HTERT RPE-1 (cell line): ENCODE data around the gene TFEB.

Source experiments
- in situ Hi-C: fragments of 300-500 bp; cut with MboI; formaldehyde crosslinking; loops from 4 replicates; pipeline ENCODE4 v1.14.3; 2020; ENCODE audit warnings: low sequenced_read_pairs

TFEB gene

DNA sequence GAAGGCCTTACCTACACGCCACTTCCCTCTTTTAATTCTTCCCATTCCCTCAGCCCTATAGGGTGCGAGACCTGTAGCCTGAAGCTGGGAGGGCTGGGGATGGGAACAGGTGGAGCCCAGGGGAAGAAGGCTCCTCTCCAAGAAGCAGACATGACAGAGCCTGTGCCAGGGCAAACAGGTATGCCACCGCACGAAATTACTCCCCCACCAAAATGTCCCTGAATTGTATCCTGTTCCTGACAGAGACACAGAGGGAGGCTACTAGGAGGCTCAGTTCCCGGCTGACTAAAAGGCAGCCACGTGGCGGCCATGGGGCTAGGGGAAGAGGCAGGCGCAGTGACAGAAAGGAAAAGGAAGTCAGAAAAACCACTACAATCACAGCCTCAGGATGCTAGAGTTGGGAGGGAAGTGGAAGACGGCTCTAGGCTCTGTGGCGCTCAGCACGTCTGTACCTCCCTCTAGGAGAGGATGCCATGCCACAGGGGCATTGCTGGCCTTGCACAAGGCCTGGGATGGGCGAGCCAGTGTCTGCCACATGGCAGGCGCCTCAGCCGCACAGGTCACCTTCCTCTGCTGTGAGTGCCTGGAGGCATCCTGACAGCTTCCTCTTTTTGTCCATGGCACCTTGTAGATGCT lies 27.7 kb downstream of the TFEB start:
- in situ Hi-C loops, result no loop called here

DNA sequence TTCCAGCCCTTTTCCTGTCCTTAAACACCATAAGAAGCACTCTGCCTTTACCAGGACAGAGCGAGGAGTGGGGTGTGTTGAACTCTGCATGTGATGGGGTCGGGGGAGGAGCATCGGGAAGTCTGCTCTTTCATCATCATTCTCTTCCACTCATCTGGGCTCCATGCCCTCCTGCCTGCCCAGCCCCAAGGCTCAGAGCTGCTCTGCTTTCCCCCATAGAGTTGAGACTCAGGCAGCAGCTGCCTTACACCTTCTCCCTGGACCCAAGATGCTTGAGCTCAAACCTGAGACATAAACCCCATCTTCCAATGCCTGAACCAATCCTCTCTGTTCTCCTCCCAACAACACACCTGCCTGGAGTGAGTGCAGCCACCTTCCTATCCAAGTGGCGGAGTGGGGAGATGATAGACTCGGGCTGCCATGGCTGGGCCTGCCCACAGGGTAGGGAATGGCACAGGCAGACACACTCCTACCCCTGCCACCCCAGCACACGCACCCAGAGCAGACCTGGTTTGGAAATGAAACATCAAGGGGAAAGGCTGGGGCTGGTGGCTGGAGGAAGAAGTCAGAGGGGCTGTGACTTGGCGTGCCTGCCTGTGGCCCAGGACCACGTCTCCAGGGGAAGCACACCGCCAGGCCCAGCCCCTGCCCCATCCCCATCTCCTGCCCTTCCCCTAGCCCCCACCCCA lies 28.4 kb downstream of the TFEB start:
- in situ Hi-C loops, result no loop called here

DNA sequence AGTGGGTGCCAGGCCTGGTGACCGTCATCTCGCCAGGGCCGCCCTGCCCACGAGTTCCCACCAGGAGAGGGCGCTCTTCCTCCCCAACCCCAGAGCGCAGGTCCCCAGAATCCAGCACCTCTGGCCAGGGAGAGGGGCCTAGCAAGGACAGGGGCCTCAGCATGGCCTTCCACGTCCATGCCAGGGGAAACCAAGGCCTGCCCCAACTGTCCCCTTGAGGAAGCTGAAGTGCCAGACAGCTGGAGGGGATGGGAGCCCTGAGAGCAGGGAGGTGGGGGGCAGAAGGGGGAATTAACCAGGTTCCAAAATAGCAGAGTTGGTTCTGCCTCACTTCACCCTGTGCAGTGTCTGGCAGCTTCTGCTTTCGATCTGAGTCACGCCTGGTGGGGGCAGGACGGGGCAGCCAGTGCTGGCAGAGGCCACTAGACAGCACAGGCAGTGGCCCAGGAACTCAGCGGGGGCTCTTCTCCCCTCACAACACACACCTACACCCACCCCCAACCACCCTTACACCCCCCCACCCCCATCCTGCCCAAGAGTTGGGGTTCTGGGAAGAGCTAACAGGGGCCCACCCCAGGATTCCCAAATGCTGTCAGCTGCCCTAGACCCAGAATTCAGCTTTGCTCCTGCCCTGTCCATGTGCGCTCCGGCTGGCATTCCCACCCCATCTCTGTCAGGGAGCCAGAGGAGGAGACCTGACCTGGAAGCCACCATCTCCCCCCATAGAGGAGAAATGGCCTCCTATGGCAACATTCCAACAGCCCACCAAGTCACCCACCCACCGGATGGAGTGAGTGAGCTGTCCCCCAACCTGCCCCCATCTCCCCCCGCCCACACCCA lies 29.2 kb downstream of the TFEB start:
- in situ Hi-C loops, result no loop called here

DNA sequence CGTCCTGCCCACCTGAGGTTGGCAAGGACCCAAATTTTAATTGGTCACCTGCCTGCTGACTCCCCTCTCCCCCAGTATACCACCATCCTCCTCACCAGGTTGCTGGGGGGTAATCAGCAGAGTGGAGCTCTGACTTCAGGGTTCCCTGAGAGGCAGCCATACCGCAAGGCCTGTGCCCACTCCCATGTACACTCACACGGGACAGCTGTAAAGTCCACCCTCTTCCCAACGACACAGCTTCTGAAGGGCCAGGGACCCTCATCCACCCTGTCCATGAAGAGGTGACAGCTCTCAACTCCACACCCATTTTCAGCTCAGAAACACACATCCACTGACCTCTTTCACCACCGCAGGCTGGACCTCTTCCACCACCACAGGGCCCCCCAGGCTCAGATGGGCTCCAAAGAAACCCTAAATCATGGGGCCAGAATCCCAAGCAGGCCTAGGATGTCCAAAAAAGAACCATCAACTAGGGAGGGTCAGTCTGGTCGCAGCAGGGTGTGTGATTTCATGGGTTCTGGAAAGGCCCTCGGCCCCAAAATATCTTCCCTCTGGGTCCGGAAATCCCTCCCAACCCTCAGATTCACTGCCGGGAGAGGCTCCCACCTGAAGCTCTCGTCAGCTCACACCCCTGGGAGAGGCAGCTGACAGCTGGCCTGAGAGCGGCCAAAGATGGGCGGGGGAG lies 30.0 kb downstream of the TFEB start:
- in situ Hi-C loops, result no loop called here

DNA sequence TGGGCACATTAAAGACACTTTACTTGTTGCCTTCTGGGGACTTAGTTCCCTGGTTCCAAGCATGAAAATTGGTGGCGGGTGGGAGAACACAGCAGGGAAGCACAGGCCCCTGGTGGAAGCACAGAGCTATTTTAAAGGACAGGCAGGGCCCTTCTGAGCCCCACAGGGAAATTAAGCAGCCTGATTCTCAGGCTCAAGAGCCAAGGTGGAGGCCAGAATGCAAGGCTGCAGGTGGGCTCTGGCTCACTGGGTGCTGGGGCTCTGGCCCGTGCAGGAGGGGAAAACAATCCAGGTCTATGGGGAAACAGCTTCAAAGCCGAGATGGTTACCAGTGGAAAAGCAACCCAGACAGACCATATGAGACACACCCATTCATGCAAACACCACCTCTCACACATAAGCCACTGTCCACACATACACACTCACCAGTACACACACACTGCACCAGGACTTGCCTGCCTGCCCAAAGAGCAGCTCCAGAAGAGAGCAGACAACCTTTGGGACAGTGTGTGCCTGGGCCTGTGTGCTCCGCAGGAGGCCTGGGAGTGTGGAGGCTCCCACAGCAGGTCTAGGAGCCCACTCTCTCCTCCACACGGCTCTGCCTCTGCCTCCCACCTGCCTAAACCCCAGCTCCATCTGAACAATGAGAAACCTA lies 30.6 kb downstream of the TFEB start:
- in situ Hi-C loops, result no loop called here

DNA sequence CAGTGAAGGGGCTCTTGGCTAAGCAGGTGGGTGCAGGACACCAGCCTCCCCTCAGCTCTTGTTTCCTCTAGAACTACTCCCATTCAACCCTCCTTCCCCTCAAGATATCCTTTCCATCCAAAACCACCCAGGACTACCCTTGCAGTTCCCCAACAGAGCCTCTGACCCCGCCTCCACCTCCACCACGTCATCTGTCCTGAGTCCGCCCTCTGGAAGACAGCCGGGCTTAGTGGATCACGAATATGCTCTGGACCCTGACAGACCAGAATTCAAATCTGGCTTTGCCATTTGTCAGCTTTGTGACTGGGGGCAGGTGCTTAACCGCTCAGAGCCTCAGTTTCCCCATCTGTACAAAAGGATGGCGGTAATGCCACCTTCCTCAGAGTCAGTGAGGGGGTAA lies 31.4 kb downstream of the TFEB start:
- in situ Hi-C loops, result no loop called here

DNA sequence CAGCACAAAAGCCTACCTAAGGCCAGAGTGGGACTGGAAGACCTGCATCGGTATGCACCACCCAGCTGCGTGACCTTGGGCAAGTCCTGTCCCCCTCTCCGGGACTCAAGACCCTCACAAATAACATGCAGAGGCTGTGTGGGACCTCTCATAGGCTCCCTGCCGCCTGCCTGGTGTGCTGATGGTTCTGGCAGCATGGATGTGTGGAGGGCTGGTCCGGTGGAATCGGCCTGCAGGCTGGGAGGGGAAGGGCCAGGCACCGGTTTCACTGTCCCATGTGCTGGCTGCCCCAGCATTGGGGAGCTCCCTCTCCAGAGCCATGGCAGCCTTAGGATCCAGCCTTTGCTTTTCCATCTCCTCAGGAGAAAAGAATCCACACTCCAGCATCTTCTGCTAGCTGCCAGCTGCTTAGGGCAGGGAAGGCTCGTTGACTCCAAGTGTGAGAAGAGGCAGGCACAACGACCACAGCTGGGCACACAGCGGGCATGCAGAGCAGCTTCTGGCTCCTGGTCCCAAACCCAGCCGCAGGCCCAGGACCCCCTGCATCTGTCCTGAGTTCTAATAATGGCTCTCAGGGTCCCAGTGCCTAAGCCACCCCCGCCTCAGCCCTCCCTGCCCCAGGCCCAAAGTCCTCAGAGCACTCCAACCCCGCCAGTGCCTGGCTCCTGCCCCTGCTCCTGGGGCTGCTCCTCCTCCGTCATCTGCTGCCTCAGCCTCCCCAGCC lies 32.5 kb downstream of the TFEB start:
- in situ Hi-C loops, result no loop called here

DNA sequence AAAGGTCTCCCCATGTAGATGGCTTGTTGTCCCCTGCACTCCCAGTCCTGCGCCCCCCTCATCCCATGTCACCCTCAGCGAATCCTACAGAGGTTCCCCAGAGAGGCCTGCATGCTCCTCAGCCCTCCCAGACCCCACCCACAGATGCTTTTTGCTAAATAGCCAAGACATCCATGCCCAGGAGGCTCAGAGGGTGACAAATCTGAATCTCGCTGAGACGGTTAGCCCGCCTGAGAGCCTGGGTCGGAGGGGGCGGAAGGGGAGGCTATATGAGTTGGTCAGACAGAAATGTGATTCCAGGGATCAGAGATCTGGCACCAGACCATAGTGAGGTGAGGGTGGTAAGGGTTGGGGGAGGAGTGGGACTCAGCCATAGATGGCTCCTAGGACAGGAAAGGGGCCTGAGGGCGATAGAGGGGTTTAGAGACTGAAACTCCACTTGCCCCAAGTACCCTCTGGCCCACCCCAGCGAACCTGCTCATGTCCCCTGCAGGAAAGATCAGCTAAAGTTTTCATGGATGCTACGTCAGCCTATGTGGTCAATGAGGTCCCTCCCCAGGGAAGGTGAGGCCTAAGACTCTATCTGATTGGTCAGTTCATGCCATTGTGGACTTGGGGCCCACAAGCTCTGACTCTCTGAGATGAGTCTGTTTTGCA lies 33.2 kb downstream of the TFEB start:
- in situ Hi-C loops, result no loop called here

DNA sequence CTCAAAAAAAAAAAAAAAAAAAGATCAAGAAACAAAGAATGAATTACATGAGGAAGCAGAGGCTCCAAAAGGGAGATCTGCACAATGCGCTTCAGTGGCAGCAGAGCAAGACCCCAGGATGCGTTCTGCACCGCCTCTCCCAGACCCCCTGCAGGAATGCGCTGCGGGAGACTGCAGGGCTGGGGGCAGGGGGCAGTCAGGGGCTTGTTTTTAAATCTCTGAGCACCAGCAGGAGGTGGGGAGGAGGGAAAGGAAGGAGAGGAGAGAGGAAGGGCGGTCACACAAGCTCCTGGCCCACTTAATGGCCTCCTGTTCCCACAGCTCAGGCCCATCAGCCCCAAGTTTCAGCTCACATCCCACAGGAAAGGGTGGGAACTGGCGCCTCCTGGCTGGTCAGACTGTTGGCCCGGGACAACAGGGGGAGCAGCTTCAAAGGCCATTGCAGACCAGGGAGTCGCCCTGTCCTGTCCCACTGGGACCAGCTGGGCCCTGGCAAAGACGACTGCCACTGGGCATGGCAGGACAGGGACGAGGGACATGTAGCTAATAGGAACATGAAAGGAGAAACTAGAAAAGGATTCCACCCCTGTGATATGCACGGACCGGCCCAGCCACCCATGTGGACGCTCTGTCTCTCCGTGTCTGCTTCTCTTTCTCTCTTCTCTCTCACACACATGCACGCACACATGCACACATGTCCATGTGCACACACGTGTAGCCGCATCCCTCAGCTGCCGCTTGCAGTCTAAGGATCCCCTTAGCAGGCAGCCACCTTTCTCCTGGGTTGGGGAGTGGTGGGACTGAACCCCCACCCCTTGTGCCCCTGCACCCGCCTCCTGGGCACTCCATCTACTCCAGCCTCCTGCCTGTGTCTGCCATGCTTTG lies 34.7 kb downstream of the TFEB start:
- in situ Hi-C loops, result no loop called here

DNA sequence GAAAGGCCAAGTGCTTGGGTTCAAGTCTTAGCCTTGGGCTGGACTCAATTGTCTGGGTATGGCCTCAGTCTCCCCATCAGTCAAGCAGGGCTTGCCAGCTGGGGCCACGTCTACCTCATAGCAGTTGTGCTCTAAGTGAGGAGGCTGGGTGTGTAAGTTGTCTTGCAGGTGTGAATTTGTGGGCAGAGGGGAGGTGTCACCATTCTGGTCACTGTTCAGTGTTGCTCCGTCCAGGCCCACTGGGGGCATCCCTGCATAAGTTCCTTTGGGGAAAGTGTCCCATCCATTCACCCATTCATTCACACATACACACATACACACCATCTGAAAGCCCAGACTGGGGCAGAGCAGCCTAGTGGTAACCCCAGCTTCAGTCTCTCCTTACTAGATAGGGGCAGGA lies 36.3 kb downstream of the TFEB start:
- in situ Hi-C loops, result no loop called here

DNA sequence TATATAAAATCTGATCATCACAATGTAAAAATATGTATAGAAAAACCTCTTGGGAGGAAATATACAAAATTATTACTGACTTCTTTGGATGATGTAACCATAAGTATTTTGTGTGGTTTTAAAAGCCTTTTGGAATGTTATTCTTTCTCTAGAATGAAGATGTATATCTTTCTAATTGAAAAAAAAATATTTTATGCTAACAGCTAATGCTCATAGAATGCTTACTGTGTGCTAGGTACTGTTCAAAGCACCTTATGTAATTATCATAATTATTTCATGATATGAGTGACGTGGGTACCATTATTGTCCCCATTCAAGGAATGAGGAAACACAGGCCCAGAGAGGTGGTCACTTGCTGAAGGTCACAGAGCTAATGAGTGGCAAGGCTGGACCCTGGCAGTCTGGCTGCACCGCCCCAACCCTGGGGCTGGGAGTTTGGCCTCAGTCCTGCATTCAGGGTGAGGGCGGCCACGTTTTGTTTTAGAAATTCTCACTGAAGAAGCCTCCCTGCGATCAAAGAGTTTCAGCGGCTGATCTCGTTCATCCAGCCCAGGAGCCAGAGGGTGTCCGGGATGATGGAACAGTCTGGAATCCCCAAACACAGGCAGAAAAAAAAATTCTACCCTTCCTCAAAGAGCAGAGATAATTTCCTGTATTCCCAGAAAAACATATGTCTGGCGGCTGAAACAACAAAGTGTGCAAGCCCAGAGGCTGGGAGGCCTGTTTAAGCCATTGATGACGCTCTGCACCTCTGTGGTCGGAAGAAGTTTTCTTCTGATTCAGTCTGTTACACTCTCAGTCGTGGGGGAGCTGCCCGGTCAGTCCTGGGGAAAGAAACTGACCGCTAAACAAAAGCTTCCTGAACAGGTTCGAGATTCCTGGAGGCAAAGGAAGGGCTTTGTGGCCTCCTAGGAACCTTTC lies 37.3 kb downstream of the TFEB start:
- in situ Hi-C loops, result no loop called here

DNA sequence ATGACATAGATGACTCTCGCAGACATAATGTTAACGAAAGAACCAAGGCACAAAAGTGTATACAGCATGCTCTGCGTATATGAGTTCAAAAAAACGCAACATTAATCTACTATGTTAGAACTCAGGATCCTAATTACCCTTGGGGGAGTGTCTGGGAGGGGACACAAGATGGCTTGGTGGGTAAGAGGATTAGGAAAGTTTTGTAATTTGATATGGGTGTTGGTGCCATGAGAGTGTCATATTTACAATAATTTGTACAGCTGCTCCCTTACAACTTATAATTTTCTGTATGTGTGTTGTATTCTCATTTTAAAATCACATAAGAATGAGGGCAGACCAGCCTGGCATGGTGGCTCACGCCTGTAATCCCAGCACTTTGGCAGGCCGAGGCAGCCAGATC lies 38.6 kb downstream of the TFEB start:
- in situ Hi-C loops, result no loop called here

DNA sequence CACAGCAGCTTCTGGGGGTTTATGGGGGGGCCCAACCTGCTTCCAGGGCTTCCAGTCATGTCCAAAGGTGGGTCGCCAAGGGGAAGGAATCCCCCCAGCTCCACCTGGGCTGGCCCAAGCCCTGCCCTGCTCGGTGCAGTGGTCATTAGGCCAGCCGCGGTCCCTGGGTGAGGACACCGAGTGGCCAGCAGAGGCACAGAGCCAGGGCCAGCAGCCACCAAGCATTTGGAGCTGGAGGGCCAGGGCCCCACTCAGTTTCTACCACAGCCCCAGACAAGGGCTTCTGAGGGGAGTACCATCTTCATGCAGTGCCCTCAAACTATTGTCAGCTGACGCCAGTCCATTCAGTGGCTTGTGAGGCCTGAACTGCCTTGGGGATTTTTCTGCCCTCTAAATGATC lies 39.6 kb downstream of the TFEB start:
- in situ Hi-C loops, result no loop called here

DNA sequence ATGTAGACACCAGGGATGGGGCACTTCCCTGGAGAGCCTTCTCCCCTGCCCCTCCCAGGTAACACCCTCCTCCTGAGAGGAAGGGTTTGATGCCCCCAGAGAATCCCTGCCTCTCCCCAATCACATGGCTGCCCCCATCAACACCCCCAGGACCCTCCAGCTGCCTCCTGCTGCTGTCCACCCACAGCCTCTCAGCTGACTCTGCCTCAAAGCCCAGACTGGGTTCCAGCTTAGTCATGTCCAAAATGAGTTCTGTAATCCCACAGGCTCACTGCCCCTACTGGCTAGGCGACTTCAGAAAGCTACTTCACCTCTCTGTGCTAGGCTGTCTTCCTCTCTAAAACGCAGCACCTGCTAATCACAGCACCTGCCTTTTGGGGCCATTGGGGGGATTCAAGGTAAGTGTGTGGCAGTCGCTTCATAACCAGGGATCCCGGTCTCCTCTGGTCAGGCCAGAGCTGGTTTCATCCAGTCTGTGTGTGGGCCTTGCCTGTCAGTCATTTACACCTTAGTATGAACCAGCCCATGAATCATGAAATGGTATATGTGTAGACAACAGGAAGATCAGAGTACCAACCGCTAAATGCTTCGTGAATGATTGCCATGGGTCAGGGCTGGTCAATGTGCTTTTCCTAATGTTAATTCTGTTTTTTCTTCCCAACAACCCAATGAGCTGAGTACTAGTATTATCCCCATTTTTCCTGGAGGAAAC lies 40.4 kb downstream of the TFEB start:
- in situ Hi-C loops, result no loop called here

DNA sequence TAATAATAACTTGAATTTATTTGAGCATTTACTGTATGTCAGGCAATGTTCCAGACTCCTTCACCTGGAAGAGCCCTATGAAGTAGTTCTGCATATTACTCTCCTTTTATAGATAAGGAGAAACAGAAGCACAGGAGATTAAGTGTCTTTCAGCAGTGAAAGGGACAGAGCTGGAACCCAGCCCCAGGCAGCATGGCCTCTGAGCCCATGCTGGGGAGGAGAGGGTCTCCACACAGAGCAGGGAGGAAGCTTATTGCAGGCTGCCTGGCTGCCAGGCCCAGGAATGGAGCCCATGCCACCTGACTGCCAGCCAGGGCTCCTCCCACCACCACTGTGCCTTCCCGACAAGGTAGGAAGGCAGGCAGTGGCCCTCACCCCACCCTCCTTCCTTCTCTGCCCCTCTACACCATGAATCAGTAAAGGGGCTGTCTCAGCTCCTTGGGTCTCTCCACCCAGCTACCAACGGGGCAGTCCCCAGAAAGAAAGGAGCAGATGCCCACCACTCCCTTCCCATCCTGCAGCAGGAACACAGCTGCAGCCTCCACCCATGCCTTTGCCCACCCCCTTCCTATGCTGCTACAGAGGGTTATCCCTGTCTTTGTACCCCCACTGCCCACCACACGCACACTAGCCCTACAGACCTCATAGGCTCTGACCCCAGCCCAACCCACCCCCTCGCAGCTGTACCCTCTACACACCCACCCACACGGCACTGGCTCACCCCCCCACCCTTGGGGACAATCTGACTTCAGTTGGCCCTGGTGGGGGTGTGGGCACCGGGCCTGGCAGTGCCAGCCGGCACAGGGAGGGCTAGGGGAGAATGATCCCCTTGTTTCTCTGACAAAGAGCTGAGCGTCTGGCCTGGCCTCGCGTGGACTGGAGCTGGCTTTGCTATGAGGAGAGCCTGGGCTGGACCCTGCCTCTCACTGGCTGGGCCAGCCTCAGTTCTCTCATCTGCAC lies 41.8 kb downstream of the TFEB start:
- in situ Hi-C loops, result no loop called here

DNA sequence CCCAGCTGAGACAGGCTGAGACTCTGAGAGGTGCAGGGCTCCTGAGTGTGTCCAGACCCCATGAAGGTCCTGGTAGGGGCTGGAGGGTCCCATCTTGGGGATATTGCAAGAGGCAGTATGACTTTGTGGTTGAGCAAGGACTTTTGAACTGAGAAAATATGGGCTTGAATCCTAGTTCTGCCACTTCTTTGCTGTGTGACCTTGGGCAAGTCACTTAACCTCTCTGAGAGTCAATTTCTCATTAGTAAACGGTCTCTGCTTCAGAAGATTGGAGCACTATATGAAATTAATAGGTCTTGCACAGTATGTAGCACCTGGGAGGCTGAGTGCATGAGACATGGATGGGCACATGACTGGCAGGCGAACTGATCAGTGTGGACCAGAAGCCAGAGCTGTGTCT lies 42.7 kb downstream of the TFEB start:
- in situ Hi-C loops, result no loop called here
